HG03460 (cell line): ENCODE data around the gene PABPC1L.

Experiments
- ATAC-seq: cut with Tn5 transposase; IDR thresholded peaks from one replicate; pipeline ENCODE4 v1.9.1; 2021; ENCODE audit not compliant: unreplicated experiment

PABPC1L gene

DNA sequence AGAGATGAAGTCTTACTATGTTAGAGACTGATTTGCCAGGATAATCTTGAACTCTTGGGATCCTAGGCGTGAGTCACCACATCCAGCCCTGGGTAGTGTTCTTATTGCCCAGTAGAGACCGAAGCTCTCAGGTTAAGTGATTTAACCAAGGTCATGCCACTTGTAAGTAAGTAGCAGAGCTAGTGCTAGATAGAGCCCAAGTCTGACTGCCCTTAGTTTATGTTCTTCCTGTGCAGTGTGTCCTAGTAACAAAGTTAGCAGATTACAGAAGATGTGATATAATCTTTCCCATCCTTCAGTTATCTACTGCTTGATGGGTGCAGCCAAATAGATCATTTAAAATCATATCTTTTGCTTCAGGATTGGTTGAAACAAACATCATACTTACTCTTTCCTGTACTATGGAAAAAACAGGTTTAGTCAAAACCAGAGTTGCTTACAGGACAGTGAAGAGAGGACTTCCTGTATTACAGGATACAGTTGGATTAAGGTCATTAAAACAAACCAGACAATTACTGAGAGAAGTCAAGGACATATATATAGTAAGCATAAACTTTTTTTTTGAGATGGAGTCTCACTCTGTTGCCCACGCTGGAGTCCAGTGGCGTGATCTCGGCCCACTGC lies 9.5 kb upstream of the PABPC1L start:
- ATAC-seq: no peak

GRCh38 chr20:44901974-44902373 lies 7.9 kb upstream of the PABPC1L start:
- no peak for ATAC-seq

DNA sequence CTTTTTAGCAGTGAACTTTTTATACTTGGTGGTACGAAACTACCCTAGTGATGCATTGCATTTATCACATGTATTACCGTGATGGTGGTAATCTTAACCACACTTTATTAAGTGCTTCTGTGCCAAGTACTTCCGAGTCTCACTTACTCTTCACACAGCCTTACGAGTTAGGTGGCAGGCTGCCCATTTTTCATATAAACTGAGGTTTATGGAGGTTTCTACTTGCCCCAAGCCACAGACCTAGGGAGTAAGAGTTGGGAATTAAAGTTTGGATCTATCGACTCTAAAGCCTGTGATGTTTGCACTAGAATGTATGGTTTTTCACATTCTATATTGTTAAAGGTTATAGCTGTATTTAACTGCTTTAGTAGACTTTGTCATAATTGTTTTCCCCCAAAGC lies 5.5 kb upstream of the PABPC1L start:
- ATAC-seq: no peak

DNA sequence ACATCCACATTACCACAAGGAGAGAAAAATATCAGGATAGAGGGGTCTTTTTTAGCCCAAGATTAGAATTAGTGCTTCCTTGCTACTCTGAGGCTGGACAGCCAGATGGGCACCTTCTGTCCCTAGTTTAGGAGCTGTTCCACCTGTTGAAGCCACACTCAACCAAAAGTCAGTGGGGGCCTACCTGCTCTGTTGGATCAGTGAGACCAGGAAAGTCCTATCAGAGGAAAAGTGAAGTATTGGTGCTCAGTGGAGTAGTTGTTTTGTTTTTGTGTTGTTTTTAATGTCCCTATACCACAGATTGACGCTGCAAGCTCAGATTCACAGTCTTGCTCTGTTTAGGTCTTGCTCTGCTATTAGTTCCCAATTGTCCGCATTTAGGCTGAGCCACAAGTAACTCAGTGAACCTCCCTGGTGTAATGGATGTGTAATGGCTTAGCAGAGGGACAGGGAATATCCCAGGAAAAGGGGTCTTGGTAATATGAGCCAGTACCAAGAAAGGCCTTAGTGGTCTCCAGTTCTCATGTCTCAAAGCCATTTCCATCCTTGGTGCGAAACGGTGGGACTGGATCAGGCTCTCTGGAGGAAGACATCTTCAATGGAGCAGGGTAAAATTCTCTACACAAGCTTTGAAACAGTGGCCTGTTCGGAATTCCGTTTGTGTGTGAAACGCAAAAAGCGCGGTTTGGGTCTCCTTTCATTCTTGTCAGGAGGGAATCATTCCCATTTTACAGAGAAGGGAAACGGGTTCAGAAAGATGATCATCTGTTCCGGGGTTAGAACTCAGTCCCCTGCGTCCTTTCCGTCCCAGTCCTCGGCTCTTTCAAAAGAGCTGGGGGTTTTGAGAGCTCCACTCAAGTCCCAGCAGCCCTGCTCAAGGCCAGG lies 631 bp upstream of the PABPC1L start:
- no peak for ATAC-seq

GRCh38 chr20:44910690-44911262 lies 916 bp downstream of the PABPC1L start:
- ATAC-seq: no peak

GRCh38 chr20:44911264-44911921 lies 1.5 kb downstream of the PABPC1L start:
- no peak for ATAC-seq

DNA sequence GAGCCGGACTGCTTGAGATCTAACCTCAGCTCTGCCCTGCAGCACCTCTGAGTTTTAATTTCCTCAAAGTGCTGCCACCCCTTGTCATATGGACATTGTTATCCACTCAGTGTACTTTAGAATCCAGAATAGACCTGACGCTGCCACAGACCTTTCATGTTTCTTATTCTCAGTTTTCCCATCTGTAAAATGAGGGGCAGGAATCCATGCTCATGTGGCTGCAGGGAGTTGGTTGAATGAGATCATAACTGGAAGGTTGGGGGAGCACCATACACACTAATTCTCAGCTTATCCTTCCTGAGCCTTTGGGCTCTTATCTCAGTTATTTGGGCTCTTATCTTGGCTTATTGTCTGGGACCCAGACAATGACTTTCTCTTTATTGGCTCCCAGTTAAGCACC lies 2.3 kb downstream of the PABPC1L start:
- no peak for ATAC-seq

- no peak for ATAC-seq
Measured at GRCh38 chr20:44914924-44915323, 5.1 kb downstream of the PABPC1L start.

DNA sequence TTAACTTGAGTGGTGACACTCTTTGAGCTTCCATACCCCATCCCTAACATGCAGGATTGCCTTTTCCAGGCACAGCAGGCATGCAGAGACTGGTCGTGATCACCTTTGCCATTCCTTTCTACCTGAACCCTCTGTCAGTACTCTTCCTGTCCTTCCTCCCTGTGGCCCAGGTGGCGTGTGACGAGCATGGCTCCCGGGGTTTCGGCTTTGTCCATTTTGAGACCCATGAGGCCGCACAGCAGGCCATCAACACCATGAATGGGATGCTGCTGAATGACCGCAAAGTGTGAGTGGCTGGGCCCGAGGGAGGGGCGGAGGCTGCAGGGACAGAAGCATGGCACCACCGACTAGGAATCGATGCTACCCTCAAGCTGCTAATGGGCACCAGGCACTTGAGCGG lies 6.7 kb downstream of the PABPC1L start:
- ATAC-seq: no peak

- ATAC-seq: no peak
Measured at GRCh38 chr20:44917399-44917798, 7.5 kb downstream of the PABPC1L start.

GRCh38 chr20:44918342-44918741 lies 8.5 kb downstream of the PABPC1L start:
- no peak for ATAC-seq

- no peak for ATAC-seq
Measured at GRCh38 chr20:44918761-44919160, 8.9 kb downstream of the PABPC1L start.

DNA sequence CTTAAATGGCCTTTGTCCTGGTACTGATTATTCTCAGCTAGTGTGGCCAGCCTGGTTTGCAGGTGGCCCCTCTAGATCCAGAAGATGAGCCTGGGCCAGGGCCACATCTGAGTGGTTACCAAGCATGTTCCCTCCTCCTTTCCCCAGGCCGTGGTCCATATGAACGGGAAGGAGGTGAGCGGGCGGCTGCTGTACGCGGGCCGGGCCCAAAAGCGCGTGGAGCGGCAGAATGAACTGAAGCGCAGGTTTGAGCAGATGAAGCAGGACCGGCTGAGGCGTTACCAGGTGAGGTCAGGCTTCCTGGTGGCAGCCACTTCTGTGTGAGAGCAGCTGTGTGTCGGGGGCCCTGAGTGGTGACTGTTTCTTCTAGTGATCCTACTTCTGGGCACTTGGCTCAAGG lies 11.6 kb downstream of the PABPC1L start:
- no peak for ATAC-seq

DNA sequence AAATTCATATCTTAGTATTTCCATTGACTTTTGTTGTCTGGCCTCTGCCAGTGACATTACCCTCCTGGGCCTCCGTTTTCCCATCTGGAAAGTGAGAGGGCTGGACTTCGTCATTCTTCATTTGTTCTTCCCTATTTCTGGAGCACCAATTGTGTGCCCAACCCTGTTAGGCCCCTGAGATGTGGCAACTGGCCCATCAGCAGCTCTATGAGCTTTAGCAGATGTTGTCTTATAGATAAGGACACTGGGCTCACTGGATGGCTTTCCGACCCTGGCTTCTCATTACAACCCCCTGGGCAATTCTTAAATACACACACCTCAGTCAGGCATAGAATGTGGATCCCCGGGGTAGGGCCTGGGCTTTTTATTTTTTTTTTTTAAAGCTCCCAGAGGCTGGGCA lies 14.7 kb downstream of the PABPC1L start:
- no peak for ATAC-seq

DNA sequence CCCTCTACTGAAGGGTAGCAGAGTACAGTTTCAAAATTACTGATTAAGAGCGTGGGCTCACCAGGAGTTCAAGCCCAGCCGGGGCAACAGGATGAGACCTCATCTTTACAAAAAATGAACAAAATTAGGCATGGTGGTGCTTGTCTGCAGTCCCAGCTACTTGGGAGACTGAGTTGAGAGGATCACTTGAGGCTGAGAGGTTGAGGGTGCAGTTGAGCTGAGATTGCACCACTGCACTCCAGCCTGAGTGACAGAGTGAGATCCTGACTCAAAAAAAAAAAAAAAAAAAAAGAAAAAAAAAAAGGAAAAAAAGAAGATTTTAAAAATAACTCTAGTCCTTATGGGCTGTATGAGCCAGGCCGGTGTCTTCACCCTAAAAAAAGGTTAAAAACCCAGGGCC lies 18.7 kb downstream of the PABPC1L start:
- no peak for ATAC-seq

- no peak for ATAC-seq
Measured at GRCh38 chr20:44930517-44931168, 20.8 kb downstream of the PABPC1L start.

DNA sequence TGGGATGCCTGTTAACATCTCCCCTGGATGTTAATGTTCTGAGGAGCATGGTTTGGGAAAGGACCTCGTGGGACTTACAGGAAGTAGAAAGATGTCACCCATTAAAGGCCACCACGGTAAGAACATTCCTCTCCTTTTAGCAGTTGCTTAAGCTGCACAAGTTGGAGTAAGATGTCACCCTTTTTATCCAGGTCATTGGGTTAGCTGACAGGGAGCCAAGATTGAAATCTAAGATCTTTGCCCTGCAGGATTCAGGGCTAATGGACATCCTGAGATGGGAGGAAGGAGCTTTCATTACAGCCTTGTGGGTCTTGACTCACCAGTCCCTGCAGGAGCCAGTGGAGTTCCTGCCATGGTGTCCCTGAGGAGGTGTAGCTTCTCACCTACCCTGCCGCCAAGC lies 22.1 kb downstream of the PABPC1L start:
- no peak for ATAC-seq

- ATAC-seq: no peak
Measured at GRCh38 chr20:44932916-44933315, 23.1 kb downstream of the PABPC1L start.

DNA sequence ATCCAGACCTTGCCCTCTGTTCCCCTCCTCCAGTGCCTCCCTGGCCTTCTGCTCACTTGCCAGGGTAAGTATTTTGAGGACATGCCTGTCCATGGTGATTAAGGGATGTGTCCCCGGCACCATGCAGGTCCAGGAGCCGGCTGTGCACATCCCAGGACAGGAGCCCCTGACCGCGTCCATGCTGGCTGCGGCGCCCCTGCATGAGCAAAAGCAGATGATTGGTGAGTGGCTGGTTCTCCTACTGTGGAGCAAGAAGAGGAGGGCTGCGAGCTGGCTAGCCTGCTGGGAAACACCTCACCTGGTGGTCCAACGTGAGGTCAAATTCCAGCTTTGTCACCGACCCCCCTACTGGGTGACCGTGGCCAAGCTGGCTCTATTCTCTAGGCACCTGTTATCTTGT lies 26.6 kb downstream of the PABPC1L start:
- no peak for ATAC-seq

GRCh38 chr20:44938637-44939036 lies 28.8 kb downstream of the PABPC1L start:
- no peak for ATAC-seq

GRCh38 chr20:44941120-44941691 lies 31.3 kb downstream of the PABPC1L start:
- ATAC-seq: no peak
